ENCODE data around the gene TRIM31.
"Not testable (repeated sequence)": the region's sequence is repeated elsewhere in the genome, so short reads cannot be mapped to it uniquely, and the experiment has no call there.

TRIM31 gene

DNA sequence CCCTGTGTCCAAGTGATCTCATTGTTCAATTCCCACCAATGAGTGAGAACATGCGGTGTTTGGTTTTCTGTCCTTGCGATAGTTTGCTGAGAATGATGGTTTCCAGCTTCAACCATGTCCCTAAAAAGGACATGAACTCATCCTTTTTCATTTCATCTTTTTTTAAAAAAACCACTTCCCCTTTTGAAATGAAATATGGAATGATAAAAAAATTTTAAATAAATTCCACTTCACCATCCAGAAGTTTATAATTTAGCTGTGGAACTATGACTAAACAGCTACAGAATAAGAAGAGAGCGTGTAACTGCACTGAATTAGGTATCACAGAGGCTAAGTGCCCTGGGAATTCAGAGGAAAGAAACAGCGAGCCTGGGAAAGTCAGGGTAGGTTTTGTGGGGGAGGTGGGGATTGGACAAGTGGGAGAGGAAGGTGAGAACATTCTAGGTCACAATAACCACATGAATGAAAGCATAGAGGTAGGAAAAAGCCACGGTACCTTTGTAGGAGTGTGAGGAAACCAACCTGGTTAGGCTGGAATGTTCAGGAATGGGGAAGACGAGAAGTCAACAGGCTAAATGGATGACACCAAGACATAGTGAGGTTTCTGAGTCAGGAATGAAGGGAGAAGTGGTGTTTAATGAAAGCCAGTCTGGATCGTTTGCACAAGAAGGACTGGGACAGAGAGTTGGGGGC lies 37.1 kb upstream of the TRIM31 start:
- no peak for DNase-seq (ENCODE audit: insufficient read length, low spot score)
- FAIRE-seq: no peak

GRCh38 chr6:30149234-30149633 lies 36.3 kb upstream of the TRIM31 start:
- DNase-seq (ENCODE audit: insufficient read length, low spot score): no peak
- FAIRE-seq: no peak

DNA sequence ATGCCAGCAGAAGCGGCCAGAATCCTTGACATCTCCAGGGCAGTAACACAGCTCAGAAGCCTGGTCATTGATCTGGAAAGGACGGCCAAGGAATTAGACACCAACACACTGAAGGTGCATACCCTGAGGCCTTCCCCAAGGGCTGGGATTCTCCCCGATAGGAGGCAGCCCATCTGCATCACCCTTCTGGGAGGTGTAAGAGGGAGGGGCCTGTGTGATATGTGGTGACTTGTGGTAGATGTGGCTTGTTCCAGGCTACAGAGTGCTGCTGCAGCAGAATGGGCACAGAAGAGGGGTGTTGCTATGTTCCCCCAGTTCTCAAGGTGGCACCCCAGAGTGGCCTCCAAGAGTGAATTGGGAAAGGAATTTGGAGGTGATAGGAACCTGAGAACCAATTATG lies 34.2 kb upstream of the TRIM31 start:
- FAIRE-seq (no peak), DNase-seq (ENCODE audit: insufficient read length, low spot score) (no peak)

- no peak for FAIRE-seq
- DNase-seq (ENCODE audit: insufficient read length, low spot score): no peak
These were observed 32.9 kb upstream of the TRIM31 start for GRCh38 chr6:30145818-30146217.

DNA sequence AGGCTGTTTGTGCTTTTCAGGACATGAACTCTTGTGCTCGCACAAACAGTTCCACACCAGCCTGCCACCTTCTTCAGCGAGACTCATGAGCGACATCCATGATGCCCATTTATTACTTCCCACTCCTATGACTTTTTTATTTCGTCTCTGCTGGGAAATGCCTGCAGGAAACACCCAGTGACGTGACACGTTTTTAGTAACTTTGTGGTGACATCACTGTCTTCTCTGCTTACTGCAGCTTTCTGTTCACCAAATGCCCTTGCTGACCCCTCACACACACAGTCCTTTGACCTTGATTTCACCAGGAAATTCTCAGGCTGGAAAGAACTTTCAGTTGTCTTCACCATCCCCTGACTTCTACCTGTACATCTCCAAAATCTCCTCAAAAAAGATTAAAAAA lies 31.9 kb upstream of the TRIM31 start:
- FAIRE-seq: no peak

DNA sequence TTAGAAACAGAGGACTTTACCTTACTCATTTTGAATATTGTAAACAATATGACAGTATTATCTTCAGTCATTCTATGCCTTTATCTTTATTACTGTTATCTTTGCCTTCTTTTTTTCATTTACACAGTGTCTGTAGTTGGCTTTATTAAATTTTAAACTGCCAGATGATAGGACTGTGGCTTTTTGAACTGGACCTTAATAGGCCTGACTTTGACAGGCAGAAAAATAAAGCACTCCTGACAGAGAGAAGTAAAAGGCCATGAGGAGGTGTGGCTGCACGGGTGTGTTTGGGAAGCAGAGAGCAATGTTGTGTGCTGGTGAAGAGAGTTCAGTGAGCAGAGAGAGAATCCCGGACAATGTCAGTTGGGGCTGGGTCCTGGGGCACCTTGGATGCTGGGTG lies 30.9 kb upstream of the TRIM31 start:
- FAIRE-seq: no peak
- no peak for DNase-seq (ENCODE audit: insufficient read length, low spot score)

More for the DNA sequence above, 31.9 kb upstream of the TRIM31 start:
- no peak for DNase-seq (ENCODE audit: insufficient read length, low spot score)

DNA sequence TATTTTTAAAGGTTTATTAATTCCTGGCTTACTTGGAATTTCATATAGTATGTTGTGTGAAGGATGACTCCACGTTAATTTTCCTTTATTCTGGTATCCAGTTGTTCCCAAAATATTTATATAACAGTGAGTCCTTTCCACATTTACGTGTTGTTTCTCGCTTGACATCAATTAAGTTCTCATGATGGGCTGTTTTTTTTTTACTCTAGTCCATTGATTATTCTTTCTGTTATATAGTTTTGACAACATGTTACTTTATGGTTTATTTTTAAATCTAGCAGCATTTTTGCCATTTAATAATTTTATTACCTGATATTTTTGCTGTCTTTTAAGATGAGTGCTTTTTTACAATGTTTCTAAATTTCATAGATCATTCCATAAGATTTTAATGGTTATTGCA lies 29.8 kb upstream of the TRIM31 start:
- DNase-seq (ENCODE audit: insufficient read length, low spot score) (no peak), FAIRE-seq (no peak)

DNA sequence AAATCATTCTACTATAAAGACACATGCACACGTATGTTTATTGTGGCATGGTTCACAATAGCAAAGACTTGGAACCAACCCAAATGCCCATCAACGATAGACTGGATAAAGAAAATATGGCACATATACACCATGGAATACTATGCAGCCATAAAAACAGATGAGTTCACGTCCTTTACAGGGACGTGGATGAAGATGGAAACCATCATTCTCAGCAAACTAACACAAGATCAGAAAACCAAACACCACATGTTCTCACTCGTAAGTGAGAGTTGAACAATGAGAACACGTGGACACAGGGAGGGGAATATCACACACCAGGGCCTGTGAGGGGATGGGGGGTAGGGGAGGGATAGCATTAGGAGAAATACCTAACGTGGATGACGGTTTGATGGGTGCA lies 27.4 kb upstream of the TRIM31 start:
- DNase-seq (ENCODE audit: insufficient read length, low spot score); FAIRE-seq: not testable (repeated sequence)

DNA sequence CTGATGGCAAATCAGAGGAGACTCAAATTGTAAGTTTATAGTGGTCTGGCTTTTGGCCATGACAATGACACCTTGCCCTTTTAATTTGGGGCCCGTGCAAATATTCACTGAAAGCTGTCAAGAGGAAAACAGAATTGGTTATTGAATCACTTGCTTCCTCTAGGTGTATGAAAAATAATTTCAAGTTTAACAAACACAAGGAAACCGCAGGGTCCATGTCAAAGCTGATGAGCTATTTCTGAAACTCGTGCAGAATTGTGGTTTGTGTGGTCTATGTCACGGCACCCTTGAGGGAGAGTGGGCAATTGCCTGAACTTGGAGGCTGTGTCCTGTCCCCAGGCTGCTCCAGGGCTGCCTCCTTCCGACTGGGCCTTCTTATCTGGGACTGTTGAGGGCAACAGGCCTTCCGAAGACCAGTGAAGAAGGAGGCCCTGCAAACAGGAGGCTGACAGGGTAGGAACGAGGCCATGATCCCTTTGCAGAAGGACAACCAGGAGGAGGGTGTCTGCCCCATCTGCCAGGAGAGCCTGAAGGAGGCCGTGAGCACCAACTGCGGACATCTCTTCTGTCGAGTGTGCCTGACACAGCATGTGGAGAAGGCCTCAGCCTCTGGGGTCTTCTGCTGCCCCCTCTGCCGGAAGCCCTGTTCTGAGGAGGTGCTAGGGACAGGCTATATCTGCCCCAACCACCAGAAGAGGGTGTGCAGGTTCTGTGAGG lies 23.8 kb upstream of the TRIM31 start:
- DNase-seq (ENCODE audit: insufficient read length, low spot score) (no peak), FAIRE-seq (no peak)

DNA sequence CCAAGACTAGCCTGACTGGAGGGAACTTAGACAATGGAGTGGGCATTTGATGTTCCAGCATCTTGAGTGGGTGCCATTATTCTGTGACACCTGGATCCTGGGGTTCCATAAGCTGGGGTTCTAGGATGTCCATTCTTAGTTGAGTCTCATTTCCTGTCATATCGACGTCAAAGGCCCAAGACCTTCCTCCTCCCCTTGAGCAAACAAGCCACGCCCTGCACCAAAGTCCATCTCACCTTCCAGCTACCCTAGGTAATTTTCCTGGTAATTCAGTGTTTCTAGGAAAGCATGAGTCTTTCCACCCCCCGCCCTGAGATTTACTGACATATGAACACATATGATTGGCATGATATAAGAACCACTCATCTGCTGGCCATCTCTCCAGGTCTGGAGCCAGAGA lies 22.9 kb upstream of the TRIM31 start, which contains the start of gene TRIM40:
TRIM40 (plus strand) TSS at position 384 of the 400 bp plus-strand sequence. CDS start 897 bp downstream, outside the sequence.
- FAIRE-seq: peak; percentile 52
- no peak for DNase-seq (ENCODE audit: insufficient read length, low spot score)

- no peak for FAIRE-seq
- no peak for DNase-seq (ENCODE audit: insufficient read length, low spot score)
These were observed 22.3 kb upstream of the TRIM31 start for GRCh38 chr6:30135147-30135546.

GRCh38 chr6:30131947-30132497 lies 19.1 kb upstream of the TRIM31 start:
- no peak for FAIRE-seq
- no peak for DNase-seq (ENCODE audit: insufficient read length, low spot score)

- FAIRE-seq (peak; percentile 96), DNase-seq (ENCODE audit: insufficient read length, low spot score) (peak; percentile 87)
These were observed 18.3 kb upstream of the TRIM31 start for GRCh38 chr6:30130887-30131862.

- DNase-seq (ENCODE audit: insufficient read length, low spot score): no peak
- FAIRE-seq: peak; percentile 26
These were observed 17.3 kb upstream of the TRIM31 start for GRCh38 chr6:30130179-30130679.

GRCh38 chr6:30129265-30130178 lies 16.6 kb upstream of the TRIM31 start:
- FAIRE-seq: no peak
- no peak for DNase-seq (ENCODE audit: insufficient read length, low spot score)

DNA sequence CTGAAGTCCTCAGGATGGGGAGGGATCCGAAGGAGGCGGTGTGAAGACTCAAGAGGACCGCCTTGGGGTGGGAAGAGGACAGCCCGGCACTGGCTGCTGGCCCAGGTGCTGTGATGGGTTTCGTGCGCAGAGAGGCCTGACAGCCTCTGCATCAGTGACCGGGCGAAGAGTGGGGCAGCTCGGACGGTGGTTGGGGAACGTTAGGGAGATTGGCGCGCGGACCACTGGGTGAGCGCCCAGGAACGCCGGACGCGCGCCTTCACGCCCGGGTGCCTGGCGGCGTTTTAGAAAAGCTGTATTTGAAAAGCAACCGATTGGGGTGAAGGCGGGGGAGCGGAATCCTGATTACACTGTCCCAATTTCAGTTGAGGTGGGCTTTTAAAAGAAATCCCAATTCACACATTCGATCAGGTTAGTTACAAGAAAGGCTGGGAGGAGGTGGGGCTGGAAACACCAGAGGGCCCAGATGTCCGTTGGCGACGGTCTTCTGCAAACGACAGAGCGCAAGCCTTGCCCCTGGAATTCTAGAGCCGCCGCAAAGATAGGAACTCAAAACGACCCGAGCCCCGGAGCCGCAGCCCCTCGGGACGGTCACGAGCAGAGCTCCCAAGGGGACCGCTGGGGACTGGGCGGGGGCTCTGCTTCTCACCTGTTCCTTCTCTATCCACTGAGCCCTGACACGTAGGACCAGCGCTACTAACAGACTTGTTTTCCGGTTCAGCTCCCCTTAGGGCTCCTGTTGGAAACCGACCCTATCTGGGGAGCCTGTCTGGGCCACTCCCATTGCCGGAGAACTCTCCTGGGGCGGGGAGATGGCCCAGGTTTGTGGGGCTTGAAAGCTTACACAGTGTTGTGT lies 14.6 kb upstream of the TRIM31 start:
- DNase-seq (ENCODE audit: insufficient read length, low spot score) (no peak), FAIRE-seq (no peak)

DNA sequence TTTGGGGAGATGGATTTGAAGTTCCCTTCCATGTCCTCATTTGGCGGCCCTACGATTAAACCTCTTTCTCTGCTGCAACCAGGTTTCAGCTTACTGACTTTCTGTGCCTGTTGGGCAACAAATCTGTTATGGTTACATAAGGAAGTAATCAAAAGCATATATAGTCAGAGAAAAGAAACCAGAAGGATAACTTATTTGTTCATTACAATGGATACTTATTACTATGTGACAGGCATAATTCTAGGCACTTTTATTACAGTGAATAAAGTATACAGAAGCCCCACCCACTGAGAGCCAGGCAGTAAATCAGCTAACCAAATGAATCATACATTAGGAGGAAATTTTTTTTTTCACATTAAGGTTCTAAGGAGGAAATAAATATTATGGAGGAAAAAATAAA lies 9.6 kb upstream of the TRIM31 start:
- no peak for DNase-seq (ENCODE audit: insufficient read length, low spot score)
- FAIRE-seq: no peak
